GM12874 (cell line): Measurements from ENCODE around the gene MAP2K7.

Source experiments
- TF ChIP-seq, protein P1 (sequence below): IDR thresholded peaks from 2 replicates; pipeline ENCODE4 v1.5.1; 2011; ENCODE audit warnings: low read depth, mild to moderate bottlenecking, control low read depth, low read length, moderate library complexity; ENCODE audit not compliant: insufficient read depth

MAP2K7 gene

DNA sequence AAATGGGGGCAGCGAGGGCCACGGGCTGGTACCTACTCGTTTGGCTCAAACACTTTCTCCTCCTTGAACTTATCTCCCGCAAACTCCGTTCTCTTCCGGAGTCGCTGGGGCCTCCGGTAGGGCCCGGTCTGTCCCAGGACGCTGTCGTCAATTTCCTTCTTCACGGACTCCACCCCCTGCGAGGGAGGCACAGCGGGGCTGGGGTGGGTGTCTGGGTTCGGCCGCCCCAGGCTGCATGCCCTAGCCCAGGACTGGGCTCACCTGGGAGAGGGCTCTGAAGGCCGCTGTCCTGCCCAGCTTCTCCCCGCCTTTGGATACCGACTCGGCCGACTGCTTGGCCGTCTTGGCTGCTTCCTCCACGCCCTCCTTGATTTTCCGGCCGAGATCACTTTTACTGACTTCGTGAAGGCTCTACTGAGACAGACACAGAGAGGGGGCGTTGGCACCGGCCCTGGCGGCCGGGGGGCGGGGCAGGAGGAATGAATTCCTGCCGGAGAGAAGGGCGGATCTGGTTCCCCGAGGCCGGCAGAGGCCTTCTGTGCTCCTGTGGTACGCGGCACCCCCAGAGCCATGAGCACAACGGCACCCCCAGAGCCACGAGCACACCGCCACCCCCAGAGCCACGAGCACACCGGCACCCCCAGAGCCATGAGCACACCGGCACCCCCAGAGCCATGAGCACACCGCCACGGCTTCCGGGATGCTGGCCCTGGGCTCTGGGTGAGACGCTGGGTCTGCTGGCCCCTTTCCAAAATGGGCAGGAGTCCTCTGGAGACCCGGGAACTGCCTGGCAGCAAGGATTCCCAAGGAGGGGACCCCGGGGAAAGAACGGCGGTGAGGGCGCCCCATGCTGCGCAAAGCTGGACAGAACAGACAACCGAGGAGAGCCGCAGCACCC lies 30.4 kb downstream of the MAP2K7 start:
- TF ChIP-seq, protein P1, sequence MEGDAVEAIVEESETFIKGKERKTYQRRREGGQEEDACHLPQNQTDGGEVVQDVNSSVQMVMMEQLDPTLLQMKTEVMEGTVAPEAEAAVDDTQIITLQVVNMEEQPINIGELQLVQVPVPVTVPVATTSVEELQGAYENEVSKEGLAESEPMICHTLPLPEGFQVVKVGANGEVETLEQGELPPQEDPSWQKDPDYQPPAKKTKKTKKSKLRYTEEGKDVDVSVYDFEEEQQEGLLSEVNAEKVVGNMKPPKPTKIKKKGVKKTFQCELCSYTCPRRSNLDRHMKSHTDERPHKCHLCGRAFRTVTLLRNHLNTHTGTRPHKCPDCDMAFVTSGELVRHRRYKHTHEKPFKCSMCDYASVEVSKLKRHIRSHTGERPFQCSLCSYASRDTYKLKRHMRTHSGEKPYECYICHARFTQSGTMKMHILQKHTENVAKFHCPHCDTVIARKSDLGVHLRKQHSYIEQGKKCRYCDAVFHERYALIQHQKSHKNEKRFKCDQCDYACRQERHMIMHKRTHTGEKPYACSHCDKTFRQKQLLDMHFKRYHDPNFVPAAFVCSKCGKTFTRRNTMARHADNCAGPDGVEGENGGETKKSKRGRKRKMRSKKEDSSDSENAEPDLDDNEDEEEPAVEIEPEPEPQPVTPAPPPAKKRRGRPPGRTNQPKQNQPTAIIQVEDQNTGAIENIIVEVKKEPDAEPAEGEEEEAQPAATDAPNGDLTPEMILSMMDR: no peak

DNA sequence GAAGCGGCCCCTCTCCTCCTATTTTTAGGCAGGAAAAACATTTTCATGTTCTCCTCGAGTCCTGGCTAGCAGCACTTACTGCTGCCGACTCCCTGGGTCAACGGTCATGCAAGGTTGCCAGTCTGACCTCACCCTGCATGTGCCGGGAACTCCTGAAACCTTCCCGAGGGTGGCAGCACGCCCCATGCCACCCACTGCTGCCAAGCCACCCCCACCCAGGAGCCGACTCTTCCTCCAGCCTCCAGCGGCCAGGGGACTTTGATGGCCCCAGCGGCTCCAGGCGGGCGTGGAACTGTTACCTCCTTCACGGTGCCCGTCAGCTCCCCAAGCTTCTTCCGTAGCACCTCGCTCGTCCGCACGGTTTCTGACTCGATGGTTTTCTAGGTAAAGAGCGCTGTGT lies 31.1 kb downstream of the MAP2K7 start:
- TF ChIP-seq, protein P1: no peak

DNA sequence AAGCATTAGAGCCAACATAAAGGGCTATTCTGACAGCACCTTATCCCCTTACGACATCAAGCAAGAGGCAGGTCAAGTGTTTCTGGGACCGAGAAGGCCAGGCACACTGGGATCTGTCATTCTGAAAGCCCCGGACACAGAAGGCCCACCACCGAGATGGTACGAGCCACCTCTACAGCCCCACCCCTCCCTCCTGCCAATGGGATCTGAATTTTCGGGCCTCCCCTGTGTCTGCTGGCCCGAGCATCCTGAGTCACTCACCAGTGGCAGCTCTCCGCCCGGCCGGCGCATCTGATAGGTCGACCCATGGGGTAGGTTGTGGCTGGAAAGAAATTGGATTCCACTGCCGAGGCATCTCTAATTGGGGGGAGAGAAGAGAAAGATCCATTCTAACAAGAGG lies 37.2 kb downstream of the MAP2K7 start:
- TF ChIP-seq, protein P1: no peak

DNA sequence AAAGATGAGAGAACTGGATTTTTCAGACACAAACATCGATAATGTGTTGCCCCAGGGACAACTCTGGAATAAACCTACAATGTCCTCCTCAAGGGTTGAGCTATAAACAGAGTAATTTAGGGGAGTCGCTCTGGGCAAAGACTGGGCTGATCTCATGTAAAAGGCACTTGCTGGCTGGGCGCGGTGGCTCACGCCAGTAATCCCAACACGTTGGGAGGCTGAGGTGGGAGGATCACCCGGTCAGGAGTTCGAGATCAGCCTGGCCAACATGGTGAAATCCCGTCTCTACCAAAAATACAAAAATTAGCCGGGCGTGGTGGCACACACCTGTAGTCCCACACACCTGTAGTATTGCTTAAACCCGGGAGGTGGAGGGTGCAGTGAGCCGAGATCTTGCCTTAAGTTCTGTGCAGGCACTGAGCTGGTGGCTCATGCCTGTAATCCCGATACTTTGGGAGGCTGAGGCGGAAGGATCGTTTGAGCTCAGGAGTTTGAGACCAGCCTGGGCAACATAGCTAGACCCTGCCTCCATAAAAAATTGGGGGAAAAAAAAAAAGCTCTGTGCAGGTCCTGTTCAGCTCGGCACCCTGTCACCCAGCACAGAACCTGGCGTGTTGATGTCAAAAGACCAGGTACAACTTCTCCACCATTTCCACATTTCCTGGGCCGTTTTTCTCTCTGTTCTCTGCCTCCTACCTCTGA lies 38.4 kb downstream of the MAP2K7 start:
- TF ChIP-seq, protein P1: no peak

DNA sequence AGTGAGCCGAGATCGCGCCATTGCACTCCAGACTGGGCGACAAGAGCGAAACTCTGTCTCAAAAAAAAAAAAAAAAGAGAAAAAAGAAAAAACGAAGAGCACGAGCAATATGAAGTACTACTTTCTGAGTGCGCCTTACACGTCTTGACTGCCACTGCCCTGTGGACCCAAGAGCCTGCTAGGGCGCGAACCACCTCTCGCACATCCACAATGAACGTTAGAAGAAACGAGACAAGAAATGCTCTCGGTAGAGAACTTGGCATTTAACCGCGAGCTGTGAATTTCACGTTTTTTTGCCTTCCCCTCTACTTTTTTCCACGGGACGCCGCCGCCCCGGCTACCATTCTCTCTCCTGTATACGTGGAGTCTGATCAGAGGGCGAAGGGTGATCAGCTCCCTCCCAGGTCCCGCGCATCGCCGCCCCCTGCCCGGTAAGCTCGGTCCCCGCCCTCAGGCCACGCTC lies 39.3 kb downstream of the MAP2K7 start:
- TF ChIP-seq, protein P1: no peak

DNA sequence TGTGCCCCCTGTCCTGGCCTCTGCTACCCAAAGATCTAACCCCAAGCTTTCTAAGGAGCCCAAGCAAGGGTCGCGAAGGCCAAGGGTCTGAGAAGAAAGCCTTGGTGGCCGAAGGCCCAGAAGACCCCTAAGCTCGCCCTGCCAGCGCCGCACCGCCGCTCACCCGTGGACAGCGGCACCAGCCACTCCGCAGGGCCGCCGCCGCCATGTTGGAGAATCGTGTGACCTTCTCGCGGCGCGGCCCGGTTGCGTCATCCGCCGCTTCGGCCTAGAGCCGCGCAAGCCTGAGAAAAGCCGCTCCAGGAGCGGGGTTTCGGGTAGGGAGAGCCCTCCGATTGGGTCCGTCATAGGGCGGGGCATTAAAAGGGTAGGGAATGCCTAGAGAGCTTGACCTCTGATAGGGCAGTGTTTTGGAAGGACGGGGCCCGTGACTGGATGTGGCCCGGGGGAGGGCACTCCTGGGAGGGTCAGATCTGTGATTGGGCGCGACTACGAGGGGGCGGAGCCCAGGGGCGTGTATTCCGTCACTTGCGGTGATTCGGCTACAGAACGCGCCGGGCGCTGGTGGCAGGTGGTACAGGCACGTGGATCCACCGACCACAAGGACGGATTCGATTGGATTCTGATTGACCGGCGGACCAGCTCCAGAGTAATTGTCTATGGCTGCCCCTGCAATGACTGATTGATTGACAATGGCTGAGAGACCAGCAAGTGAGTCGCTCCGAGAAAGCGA lies 39.9 kb downstream of the MAP2K7 start, which contains the start of gene TIMM44:
Gene TIMM44 (minus strand): TSS at position 223 of the 733 bp plus-strand sequence. CDS start 15 bp downstream, at position 208.
- TF ChIP-seq, protein P1: no peak
